Amygdala (tissue), 56 donors: ENCODE results near the gene CD83.

Experiments used
- DNase-seq, 56 donors: peaks; one replicate each; lab custom pipeline; 2025; lab: John Stamatoyannopoulos, UW

Gene CD83

GRCh38 chr6:14120546-14120945 lies 3.0 kb downstream of the CD83 start:
- DNase-seq, result no peak

- peak in 4 of 56 donors; percentile 5 to 21 (median 9) for DNase-seq
Observed at GRCh38 chr6:14121936-14122344, 4.4 kb downstream of the CD83 start.

- DNase-seq, result no peak
Observed at GRCh38 chr6:14123386-14124111, 6.0 kb downstream of the CD83 start.

GRCh38 chr6:14125346-14125745 lies 7.8 kb downstream of the CD83 start:
- DNase-seq, result no peak

- DNase-seq, result no peak
Observed at GRCh38 chr6:14126191-14126590, 8.6 kb downstream of the CD83 start.

DNA sequence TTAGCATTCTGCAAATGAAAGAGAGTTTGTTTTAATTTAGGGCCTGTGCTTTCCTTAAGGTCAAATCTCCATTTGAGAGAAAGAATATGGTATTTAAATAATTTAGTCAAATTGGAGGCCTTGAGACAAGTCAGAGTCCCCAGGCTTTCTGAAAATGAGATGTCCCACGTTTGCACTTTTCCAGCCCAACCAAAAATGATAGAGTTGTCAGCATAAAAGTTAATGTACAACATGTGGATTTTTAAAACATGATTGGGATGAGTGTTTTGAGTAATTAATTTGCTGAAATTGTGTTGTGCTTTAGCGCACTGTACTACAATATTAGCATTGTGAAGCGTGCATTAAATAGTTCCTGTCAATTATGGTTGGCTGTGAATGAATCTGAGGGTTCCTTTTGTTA lies 10.0 kb downstream of the CD83 start:
- no peak for DNase-seq

- DNase-seq, result no peak
Observed at GRCh38 chr6:14128012-14128411, 10.4 kb downstream of the CD83 start.

DNA sequence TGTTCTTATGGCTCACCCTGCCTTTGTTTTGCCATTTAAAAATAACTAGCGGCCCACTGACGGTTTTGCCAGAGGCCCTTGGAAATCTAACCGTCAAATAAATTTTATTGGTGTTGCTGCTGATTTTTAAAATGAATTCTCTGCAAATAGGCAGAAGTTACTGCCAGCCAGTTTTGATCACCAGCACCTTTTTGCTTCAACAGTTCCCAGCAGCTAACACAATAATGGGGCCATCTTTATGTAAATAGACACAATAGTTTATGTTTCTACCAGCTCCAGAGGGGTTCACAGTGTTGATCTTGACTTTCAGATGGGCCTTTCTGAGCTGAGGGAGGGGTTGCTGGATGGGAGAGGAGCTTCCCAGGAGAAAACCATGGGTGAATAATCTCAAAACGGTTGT lies 11.2 kb downstream of the CD83 start:
- DNase-seq, result no peak

DNA sequence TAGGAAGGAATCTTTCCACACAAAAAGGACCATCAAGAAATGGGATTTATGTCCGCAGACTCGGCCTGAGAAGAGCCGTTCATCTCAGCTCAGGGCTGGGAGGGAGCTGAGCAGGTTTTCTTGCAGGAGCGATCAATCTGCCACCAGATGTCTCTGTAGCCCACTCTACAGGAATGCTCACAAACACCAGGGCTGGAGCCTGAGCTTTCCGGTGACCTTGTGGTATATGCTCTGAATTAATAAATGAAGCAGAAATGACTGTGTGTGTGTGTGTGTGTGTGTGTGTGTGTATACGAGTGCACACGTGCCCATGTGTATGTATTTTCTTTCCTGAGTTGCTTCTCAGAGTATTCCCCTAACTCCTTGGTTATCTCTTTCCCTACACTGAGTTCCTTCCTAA lies 12.0 kb downstream of the CD83 start:
- DNase-seq, result peak in 38 of 56 donors; percentile 5 to 70 (median 26)

DNA sequence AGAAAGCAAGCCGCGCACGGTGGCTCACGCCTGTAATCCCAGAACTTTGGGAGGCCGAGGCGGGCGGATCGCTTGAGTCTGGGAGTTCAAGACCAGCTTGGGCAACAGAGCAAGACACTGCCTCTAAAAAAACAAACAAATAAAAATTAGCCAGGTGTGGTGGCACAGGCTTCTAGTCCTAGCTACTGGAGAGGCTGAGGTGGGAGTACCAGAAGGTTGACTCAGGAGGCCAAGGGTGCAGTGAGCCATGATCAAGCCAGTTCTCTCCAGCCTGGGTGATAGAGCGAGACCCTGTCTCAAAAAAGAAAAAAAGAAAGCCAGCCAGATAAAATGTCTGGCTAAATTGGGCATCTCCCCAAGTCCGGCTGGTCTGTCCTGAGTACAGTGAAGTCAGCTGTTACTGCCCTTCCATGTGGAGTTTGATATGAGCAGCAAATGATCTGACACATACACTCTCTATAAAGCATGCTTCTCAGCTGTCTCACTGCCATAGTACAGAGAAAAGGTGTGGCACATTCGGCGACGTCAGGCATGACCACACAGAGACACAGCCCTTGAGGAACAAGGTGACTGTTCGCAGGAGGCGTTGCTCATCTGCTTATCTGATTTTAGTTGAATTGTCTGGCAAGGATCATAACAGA lies 13.0 kb downstream of the CD83 start:
- DNase-seq, result no peak

GRCh38 chr6:14131579-14131978 lies 14.0 kb downstream of the CD83 start:
- DNase-seq, result no peak

- DNase-seq, result no peak
Observed at GRCh38 chr6:14132244-14132920, 14.8 kb downstream of the CD83 start.

GRCh38 chr6:14132921-14133275 lies 15.3 kb downstream of the CD83 start:
- no peak for DNase-seq

GRCh38 chr6:14134211-14134910 lies 16.8 kb downstream of the CD83 start:
- DNase-seq, result no peak

DNA sequence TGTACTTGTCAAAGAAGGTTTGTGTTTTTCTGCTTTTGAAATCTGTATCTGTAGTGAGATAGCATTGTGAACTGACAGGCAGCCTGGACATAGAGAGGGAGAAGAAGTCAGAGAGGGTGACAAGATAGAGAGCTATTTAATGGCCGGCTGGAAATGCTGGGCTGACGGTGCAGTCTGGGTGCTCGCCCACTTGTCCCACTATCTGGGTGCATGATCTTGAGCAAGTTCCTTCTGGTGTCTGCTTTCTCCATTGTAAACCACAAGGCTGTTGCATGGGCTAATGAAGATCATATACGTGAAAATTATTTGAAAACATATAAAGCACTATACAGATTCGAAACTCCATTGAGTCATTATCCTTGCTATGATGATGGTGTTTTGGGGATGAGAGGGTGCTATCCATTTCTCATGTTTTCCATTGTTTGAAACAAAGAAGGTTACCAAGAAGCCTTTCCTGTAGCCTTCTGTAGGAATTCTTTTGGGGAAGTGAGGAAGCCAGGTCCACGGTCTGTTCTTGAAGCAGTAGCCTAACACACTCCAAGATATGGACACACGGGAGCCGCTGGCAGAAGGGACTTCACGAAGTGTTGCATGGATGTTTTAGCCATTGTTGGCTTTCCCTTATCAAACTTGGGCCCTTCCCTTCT lies 18.4 kb downstream of the CD83 start:
- DNase-seq, result peak in 2 of 56 donors; percentile 9 to 24

DNA sequence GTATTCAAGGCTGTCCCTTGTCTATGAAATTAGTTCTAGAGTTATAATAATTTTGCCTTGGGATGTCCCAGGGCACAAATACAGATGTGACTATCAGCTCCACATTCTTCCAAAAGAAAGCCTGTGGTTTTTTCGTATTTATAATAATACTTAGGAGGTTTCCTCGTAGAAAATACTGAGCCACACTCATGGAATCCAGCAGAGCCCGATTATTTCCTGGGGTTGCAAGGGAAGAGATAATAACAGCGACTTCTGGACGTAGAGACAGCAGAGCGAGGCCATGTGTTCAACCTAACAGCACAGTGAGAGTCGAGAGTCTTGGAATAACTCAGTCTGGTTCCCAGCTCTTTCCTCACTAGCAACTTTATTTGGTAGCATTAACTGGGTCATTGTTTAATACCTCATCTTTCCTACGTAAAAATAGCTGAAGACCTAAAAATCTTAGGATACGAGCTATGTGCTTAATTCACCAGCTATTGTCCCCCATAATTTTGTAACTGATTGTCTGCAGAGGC lies 21.2 kb downstream of the CD83 start:
- no peak for DNase-seq

- DNase-seq, result no peak
Observed at GRCh38 chr6:14141351-14142062, 23.9 kb downstream of the CD83 start.

- DNase-seq, result no peak
Observed at GRCh38 chr6:14142063-14142450, 24.5 kb downstream of the CD83 start.

GRCh38 chr6:14142511-14143223 lies 25.1 kb downstream of the CD83 start:
- no peak for DNase-seq
